ENCODE data around the gene PRAC1.

The PRAC1 gene

DNA sequence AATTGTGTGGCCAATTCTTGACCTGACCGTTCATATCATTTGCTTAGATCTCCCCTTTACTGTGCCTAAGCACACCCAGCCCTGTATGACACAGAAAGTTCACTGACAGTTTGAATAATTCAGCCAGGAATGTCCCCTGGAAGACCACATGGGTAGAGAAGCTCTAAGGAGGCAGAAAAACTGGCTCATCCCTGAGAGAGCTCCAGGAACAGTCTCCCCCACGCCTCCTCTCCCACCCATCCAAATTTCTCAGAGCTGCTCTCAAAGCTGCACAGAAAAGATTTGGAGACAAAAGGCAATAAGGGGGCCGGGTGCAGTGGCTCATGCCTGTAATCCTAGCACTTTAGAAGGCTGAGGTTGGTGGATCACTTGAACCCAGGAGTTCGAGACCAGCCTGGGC, 11.2 kb downstream of the PRAC1 start:
- no peak for DNase-seq (ENCODE audit: low read depth in 1 of 2, low spot score in 1 of 2)

DNA sequence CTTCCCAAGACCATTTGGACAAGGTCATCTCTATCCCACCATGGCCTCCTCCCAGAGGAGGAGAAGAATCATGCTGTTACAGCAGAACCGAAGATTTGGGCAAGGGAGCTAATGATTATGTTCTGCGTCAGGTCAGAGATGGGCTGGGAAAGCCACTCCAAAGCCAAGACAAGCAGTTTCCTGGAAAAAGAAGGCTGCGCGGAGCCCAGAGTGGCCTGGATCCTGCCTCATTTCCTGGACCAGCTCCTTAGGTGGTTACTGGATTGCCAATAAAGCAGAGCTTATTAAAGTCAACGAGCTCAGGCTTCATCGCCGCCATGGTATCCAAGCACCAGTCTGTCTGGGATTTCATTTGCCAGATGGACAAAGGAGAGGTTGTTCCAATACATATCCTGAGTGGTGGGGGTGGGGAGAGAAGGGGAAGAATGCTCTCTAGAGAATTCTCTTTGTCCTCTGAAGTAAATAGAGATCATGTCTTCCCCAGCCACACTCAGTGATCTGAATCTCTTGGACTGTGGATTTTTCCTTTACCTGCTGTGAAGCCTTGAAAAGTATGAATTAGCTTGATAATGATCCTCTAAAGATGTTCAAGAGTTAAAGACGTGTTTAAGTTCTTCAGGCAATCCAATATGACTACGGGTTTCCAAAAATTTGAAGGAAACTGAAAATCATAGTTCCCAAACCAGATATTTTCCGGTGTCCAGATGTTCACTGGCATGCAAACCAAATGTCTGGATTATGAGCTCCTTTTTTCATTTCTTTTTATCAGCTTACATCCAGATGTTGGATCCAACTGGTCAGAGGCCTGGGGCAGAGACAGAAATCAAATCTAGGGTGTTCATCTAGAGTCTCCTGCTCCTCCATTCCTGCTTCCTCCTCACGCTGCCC, 17.7 kb downstream of the PRAC1 start:
- no peak for DNase-seq (ENCODE audit: low read depth in 1 of 2, low spot score in 1 of 2)

DNA sequence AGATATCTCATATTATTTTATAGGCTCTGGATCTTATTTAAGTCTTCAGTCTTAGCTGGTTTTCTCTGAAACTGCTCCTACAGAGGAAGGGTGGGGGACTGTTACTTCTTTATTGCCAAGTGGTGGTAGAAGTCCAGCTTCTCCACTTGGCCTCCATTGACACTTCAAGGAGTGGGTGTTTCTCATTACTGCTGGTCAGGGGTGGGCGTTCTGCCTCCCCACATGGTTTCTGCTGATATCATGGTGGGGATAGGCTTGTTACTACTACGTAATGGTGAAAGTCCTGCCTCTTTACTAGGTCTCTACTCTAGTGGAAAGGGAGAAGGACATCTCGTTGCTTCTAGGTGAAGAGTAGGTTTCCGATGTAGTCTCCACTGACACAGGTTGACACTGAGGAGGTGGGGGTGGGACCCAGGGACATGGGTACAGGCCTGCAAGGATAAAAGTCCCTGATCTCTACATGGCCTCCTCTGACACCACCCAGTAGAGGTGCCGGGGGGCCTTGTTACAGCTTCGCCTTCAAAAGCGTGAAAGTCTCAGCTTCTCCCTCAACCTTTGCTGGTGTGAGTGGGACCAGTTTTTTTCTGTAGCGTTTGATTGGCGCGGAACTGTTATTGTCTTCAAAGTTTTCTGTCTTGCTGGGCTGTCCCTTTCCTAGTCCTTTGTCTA, 20.3 kb downstream of the PRAC1 start:
- DNase-seq (ENCODE audit: low read depth in 1 of 2, low spot score in 1 of 2): no peak

DNA sequence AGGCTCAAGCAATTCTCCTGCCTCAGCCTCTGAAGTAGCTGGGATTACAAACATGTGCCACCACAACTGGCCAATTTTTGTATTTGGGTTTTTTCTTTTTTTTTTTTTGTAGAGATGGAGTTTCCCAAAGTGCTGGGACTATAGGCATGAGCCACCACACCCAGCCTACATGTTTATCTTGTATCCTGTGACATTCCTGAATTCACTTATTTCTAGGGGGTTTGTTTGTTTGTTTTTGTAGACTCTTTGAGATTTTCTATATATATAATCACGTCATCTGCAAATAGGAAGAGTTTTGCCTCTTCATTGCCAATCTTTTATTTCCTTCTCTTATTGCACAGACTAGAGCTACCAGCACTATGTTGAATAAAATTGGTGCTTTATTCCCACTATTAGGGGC, 29.1 kb downstream of the PRAC1 start:
- DNase-seq (ENCODE audit: low read depth in 1 of 2, low spot score in 1 of 2): no peak

DNA sequence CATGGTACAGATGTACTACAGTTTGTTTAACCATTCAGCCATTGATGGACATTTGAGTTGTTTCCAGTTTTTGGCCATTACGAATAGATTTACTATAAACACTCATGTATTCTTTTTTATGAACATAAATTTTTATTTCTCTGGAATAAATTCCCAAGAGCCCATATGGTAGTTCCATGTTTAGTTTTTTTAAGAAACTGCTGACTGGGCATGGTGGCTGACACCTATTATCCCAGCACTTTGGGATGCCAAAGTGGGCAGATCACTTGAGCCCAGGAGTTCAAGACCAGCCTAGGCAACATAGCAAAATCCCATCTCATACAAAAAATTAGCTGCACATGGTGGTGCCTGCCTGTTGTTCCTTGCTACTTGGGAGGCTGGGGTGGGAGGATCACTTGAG, 30.3 kb downstream of the PRAC1 start:
- DNase-seq (ENCODE audit: low read depth in 1 of 2, low spot score in 1 of 2): no peak

DNA sequence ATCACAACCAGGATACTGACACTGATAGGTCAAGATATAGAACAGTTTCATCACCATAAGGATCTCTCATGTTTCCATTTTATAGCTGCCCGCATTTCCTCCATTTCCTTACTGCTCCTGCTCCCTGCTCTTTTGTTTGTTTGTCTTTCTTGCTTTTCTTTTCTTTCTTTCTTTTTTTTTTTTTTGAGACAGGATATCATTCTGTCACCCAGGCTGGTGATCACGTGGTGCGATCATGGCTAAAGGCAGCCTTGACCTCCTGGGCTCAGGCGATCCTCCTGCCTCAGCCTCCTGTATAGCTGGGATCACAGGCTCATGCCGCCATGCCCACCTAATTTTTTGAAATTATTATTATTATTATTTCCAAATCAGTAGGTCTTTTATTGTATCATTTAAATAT, 31.7 kb downstream of the PRAC1 start:
- no peak for DNase-seq (ENCODE audit: low read depth in 1 of 2, low spot score in 1 of 2)

DNA sequence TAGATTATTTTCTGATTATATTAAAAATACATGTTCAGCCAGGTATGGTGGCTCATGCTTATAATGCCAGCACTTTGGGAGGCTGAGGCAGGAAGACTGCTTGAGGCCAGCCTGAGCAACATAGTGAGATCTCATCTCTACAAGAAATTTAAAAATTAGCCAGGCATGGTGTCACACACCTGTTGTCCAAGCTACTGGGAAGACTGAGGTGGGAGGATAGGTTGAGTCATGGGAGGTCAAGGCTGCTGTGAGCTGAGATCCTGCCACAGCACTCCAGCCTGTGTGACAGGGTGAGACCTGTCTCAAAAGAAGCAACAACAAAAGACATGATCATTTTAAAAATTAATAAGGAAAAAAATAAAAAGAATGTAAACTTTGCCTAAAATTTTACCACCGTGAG, 40.7 kb downstream of the PRAC1 start:
- no peak for DNase-seq (ENCODE audit: low read depth in 1 of 2, low spot score in 1 of 2)

DNA sequence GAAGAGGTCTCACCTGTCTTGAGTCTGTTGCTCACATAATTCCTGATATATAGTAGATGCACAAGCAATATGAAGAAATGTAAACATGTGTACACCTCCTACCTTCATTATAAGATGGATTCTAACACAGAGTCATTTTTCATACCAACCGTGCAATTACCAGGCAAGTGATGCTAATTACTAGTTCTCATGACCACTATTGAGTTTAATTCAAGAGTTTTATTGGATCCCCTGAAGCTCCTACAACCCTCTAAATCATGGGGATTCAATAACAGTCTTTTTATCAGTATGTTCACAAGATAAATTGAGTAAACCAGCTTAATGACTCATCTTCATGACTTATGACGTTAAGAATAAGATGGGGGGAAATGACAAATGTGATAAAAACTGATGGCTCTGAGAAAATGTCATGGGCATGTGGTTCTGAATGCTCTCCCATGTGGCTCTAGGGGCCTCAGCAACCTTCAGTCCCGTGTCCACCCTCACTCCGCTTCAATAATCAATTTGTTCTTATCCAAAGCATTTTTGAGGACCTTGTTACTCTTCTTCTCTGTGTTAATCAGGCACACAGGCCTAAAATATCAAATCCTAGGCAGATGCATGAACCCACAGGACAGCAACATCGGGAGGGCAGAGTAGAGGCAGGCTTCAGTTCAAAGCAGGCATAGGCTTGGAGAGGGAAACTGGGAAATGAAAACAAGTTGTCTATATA, 42.8 kb downstream of the PRAC1 start:
- no peak for DNase-seq (ENCODE audit: low read depth in 1 of 2, low spot score in 1 of 2)

DNA sequence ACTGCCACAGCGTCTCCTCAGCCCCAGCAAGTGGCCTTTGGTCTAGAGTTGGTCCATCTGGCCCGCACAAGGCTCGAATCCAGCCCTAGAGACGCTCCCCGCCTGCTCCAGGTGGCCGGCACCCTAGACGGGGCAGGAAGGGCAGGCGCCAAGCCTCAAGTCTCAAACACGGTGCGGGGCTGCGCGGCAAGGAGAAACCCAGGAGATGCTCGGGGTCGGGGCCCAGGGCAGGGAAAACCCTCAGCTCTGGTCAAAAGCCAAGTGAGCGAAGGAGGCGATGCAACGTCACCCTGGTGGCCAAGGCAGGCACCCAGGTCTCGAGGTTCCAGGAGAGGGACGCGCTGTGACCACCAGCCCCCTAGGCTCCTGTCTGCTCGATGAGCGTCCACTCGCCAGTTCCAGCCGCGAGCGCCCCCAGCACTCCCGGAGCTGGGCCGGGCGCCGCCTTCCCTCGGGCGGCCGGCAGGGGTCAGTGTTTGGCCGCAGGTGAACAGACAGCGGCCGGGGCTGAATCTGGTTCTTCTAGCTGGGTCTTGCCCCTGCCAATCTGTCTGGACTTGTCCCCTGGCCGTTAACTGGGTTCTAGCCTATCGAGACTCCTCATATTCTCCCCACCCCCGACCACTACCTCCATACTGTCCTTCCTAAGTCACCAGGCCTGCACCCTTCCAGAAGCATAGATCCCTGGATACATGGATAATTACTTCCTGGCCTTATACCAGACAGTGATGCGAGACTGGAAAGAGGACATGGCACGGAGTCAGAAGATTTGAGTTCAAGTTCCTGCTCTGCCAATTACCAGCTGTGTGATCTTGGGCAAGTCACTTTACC, 44.0 kb downstream of the PRAC1 start:
- peak; percentile 45 to 58 for DNase-seq (ENCODE audit: low read depth in 1 of 2, low spot score in 1 of 2)

DNA sequence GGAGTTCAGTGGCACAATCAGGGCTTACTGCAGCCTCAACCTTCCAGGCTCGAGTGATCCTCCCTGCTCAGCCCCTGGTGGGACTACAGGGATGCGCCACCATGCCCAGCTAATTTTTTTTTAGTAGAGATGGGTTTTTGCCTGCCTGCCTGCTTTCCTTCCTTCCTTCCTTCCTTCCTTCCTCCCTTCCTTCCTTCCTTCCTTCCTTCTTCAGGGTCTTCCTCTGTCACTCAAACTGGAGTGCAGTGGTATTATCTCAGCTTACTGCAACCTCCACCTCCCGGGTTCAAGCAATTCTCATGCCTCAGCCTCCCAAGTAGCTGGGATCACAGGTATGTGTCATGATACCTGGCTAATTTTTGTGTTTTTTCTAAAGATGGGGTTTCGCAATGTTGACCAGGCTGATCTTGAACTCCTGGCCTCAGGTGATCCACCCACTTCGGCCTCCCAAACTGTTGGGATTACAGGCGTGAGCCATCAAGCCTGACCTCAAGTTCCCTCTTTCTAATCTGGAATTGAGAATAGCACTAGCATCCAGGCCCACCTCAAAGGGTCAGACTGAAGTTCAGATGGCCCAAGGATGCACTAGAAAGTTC, 45.3 kb downstream of the PRAC1 start:
- DNase-seq (ENCODE audit: low read depth in 1 of 2, low spot score in 1 of 2): no peak

DNA sequence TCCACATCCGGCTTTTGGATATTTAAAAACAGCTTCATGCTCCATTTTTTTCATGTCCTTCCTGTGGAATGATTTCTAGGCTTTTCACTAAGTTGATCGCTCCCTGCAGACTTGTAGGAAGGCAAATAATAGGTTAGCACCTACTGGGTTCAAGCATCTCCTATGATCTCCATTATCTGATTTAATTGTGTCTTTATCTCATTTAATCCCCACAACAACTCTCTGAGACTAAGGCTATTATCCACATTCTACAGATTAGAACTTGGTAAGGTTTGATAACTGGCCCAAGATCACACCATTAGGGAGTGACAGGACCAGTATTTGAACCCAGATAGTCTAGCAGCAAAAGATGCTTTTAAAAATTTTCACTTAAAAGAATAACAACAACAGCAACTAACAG, 50.0 kb downstream of the PRAC1 start:
- no peak for DNase-seq (ENCODE audit: low read depth in 1 of 2, low spot score in 1 of 2)
